ENCODE results near the gene SNRPA. TPM values are rescaled to one million over a fixed set of nuclear protein-coding genes. Genes with fewer than 3 reads are reported as not detected.
"Not testable (repeated sequence)": the region's sequence is repeated elsewhere in the genome, so short reads cannot be mapped to it uniquely, and the experiment has no call there.

The SNRPA gene
- total RNA-seq, 2 donors from 2014 or later: 43.4 to 68.0 TPM

DNA sequence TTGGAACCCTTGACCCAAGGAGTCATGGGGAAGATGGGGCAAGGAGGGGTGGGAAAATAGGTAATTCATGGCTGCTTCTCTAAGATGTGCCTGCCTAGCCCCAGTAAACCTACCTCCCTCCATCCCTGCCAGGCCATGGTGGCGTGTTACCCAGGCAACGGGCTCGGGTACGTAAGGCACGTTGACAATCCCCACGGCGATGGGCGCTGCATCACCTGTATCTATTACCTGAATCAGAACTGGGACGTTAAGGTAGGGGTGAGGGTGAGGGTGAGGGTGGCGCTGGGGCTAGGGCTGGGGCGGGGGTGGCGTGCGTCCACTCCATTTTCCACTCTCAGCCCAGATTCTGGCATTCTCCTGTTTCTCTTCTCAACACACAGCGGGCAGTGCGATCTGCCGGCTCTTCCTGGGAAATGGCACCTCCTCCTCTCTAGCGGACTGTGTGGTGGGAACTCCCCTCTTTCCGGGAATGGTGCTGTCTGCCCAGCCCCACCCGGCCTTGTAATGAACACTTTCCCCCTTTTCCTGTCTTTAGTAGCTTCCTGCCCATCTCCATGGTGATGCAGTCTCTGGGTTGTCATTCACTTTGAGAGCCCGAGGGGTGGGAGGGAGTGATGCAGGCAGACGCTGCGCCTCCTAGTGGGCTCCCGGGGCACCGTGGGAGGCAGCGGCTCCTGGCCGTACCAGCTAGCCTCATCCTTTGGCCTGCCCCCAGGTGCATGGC, 55.6 kb downstream of the SNRPA start:
- DNase-seq (peak; percentile 68 to 73), ATAC-seq (no peak)
- intact Hi-C loops (cut with DNase I, micrococcal nuclease): no loop called here

GRCh38 chr19:40807147-40808020, 56.4 kb downstream of the SNRPA start:
- intact Hi-C loops (cut with DNase I, micrococcal nuclease): no loop called here
- DNase-seq: peak in 1 of 2 donors; percentile 43

DNA sequence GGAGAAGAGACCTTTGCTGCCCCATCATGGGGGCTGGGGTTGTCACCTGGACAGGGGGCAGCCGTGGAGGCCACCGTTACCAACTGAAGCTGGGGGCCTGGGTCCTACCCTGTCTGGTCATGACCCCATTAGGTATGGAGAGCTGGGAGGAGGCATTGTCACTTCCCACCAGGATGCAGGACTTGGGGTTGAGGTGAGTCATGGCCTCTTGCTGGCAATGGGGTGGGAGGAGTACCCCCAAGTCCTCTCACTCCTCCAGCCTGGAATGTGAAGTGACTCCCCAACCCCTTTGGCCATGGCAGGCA, 57.0 kb downstream of the SNRPA start:
- intact Hi-C loops (cut with DNase I, micrococcal nuclease): no loop called here
- no peak for ATAC-seq
- DNase-seq: no peak

More at GRCh38 chr19:40807147-40808020, 56.4 kb downstream of the SNRPA start:
- ATAC-seq: no peak

GRCh38 chr19:40808497-40808896, 57.5 kb downstream of the SNRPA start:
- no peak for DNase-seq
- no peak for ATAC-seq
- intact Hi-C loops (cut with DNase I, micrococcal nuclease): no loop called here

DNA sequence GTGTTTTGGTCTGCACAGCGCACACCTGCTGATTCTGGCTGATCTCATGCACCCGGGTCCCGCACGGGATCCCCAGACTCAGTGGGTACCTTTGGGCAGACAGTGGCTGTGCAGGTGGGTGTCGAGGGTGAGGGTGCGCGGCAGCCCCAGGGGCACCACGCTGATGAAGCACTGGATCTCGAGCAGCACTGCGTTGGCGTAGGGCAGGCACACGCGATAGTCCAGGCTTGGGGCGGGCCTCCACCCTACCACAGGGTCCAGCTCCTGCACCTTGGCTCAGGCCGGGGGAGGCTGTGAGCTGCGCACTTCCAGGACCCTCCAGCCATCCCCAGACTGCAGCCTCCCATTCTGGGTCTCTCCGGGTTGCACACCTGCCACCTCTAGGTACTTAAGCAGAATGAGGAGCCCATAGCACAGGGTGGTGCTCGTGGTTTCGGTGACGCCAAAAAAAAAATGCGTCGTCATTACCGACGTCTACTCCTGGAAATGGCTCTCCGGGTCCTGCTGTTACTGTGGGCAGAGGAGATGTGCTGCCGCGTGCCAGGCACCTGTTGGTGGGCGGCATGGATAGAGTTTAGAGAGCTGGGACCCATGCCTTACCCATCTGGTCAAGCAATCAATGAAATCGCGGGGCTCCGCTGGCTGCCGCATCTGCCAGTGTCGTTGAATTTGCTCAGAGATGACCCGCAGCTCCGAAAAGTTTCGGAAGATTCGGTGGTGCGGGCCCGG, 58.5 kb downstream of the SNRPA start:
- ATAC-seq (no peak), DNase-seq (no peak)
- intact Hi-C loops (cut with DNase I, micrococcal nuclease): loop anchor here in 1 of 2 donors (5.0 kb wide), 1 partner anchor 142 kb away; no protein-coding TSS in a partner anchor

GRCh38 chr19:40810160-40810559, 59.2 kb downstream of the SNRPA start:
- ATAC-seq (no peak), DNase-seq (no peak)
- intact Hi-C loops (cut with DNase I, micrococcal nuclease): loop anchor here in 1 of 2 donors (5.0 kb wide), 1 partner anchor 143 kb away; no protein-coding TSS in a partner anchor

DNA sequence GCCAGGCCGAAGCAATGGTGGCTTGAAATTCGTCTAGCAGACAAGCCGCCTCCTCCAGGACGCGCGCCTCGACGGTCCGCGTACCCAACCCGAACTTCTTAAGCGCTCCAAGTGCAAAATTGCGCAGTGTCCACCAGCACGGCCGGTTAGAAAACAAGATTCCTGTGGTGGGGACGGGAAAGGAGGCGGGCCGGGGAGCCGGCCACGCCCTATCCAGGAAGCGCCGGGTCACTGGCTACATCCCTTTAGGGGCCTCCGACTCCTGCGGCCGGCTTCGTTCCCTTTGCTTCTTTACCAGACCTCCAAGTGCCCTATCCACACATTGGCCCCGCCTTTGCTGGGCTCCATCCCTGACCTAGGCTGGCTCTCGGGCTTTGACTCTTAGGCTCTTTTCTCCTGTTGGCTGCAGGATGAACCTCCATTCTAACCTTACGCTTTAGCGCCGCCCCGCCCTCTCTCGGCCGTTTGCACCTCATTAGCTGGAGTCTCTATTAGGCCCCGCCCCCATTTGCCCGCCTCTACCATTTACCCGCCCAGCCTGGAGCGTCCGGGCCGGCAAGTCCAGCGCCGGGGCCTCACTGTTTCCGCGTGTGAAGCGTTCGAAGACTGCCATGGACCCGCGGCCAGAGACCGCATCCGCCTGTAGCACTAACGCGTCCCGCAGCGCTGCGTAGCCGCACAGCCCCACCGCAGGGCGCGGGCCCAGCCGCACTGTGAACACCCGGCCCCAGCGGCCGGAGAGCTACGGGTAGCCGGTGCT, 59.8 kb downstream of the SNRPA start:
- intact Hi-C loops (cut with DNase I, micrococcal nuclease): loop anchor here in 1 of 2 donors (5.0 kb wide), 1 partner anchor 144 kb away; no protein-coding TSS in a partner anchor
- peak; percentile 88 for ATAC-seq

DNA sequence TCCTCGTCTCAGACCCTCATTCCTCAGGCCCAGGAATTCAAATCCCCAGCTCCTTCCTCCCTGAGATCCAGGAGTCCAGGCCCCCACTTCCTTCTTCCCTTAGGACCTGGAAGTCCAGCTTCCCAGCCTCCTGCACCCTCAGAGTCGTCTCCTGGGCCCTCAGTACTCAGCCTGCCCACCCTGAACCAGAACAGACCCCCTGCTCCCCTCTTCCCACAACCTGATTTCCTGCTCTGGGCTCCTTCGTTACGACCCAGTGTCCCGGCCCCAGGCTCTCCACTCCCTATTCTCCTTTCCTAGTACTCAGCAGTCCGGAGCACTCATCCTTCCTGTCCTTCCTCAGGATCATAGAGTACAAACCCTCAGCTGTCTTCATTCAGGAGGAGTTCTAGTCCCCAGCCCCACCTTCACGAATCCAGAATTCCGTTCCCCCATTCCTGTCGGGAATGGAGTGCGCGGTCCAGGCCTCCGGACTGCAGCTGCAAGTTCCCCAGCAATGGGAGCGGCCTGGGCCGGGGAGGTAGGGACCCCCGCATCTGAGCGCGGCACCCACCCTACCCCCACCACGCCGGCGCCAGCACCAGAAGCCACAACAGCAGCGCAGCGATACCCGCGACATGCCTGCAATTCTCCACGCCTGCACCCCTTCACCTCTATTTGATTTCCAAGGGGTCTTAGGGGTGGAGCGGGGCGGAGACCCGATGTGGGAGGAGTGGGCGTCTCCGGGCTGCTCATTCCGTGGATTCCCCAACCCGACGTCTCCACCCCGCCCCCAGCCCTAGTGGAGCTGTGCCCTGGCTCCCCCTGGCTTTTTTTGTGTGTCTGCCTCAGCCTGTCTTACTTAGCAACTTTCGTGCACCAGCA, 60.7 kb downstream of the SNRPA start:
- ATAC-seq: peak; percentile 16
- DNase-seq: peak in 1 of 2 donors; percentile 43
- intact Hi-C loops (cut with DNase I, micrococcal nuclease): loop anchor here in 1 of 2 donors (5.0 kb wide), 1 partner anchor 144 kb away; no protein-coding TSS in a partner anchor

More for the DNA sequence above, 59.8 kb downstream of the SNRPA start:
- DNase-seq: peak; percentile 82 to 86

- ATAC-seq, DNase-seq: not testable (repeated sequence)
Observed at GRCh38 chr19:40812571-40812970, 61.6 kb downstream of the SNRPA start.

DNA sequence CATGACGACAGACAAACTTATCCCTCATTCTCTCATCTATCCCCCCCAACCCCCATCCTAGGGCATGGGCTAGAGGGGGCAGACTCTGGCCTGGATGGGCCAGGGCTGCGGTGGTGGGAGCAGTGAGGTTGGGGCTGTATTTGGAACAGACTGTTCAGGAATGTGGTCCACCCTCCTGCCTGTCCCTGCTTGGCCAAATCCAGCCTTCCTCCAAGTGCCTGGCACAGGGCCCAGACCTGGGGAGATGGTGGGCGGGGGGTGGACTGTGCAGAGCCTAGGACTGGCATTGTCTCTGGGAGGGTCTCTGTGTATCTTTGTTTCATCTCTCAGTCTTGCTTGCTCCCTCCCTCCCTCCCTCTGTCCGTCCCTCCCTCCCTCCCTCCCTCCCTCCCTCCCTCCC, 62.2 kb downstream of the SNRPA start:
- DNase-seq: no peak
- intact Hi-C loops (cut with DNase I, micrococcal nuclease): loop anchor here in 1 of 2 donors (5.0 kb wide), 1 partner anchor 146 kb away; no protein-coding TSS in a partner anchor
- ATAC-seq: no peak

More at GRCh38 chr19:40812571-40812970, 61.6 kb downstream of the SNRPA start:
- intact Hi-C loops (cut with DNase I, micrococcal nuclease): loop anchor here in 1 of 2 donors (5.0 kb wide), 1 partner anchor 145 kb away; no protein-coding TSS in a partner anchor

Other genes with a start within 250 kb of the SNRPA start
- gene SHKBP1, start 174.3 kb upstream of the SNRPA start, total RNA-seq: 10 to 100 TPM; 64.1 to 64.3 TPM
- gene LTBP4, start 149.8 kb upstream of the SNRPA start, total RNA-seq: 100 to 1,000 TPM; 183 to 192 TPM
- 10 to 100 TPM in 1 of 2 donors, 1 to 10 TPM in 1; 9.6 to 14.5 TPM for gene NUMBL, start 60.6 kb upstream of the SNRPA start, total RNA-seq
- 10 to 100 TPM; 28.5 to 41.5 TPM for gene COQ8B, start 34.3 kb upstream of the SNRPA start, total RNA-seq
- gene ITPKC, start 34.1 kb upstream of the SNRPA start, total RNA-seq: 10 to 100 TPM; 24.3 to 24.5 TPM
- gene ACTMAP, start 726 bp upstream of the SNRPA start, total RNA-seq: 10 to 100 TPM; 12.1 to 12.4 TPM
- gene MIA, start 24.3 kb downstream of the SNRPA start, total RNA-seq: 1 to 10 TPM in 1 of 2 donors, not detected in 1; 1.7 TPM
- 10 to 100 TPM; 65.9 to 67.9 TPM for gene RAB4B, start 27.0 kb downstream of the SNRPA start, total RNA-seq
- 10 to 100 TPM; 95.3 to 96.9 TPM for gene EGLN2, start 48.0 kb downstream of the SNRPA start, total RNA-seq
- gene CYP2A6, start 99.2 kb downstream of the SNRPA start, total RNA-seq: not detected
- gene CYP2A7, start 131.0 kb downstream of the SNRPA start, total RNA-seq: not detected
- gene CYP2B6, start 240.1 kb downstream of the SNRPA start, total RNA-seq: 1 to 10 TPM; 4.6 to 5.1 TPM

Measured in left colon (tissue), 2 donors.